H9 (cell line): ENCODE results near the gene PHAX. TPM values are rescaled to one million over a fixed set of nuclear protein-coding genes. Genes with fewer than 3 reads are reported as not detected.
"Not testable (repeated sequence)": the region's sequence is repeated elsewhere in the genome, so short reads cannot be mapped to it uniquely, and the experiment has no call there.

ENCODE experiments used
- DNase-seq: peaks from one replicate; pipeline ENCODE4 v3.0.0-alpha.2; 2017
- H2AFZ ChIP-seq: one replicate; pipeline ENCODE4 v1.6.1; 2013; ENCODE audit warnings: mild to moderate bottlenecking, low read length, control low read depth, moderate library complexity
- H2AK5ac ChIP-seq: 2 replicates; pipeline ENCODE4 v1.6.1; 2013; ENCODE audit warnings: low read length, control low read depth, mixed read lengths; ENCODE audit not compliant: insufficient read length
- H2BK120ac ChIP-seq: one replicate; pipeline ENCODE4 v1.6.1; 2013; ENCODE audit warnings: low read depth, mild to moderate bottlenecking, low read length, control low read depth, inconsistent platforms; ENCODE audit not compliant: poor library complexity, severe bottlenecking
- H2BK12ac ChIP-seq: 2 replicates; pipeline ENCODE4 v1.6.1; 2013; ENCODE audit warnings: low read length, control low read depth, mixed read lengths, low read depth; ENCODE audit not compliant: insufficient read length
- H2BK15ac ChIP-seq: 2 replicates; pipeline ENCODE4 v1.6.1; 2013; ENCODE audit warnings: low read depth, low read length, control low read depth
- H2BK20ac ChIP-seq: one replicate; pipeline ENCODE4 v1.6.1; 2013; ENCODE audit warnings: low read depth, mild to moderate bottlenecking, low read length, control low read depth, inconsistent platforms; ENCODE audit not compliant: poor library complexity, severe bottlenecking
- H2BK5ac ChIP-seq: 2 replicates; pipeline ENCODE4 v1.6.1; 2013; ENCODE audit warnings: low read length, control low read depth, mixed read lengths; ENCODE audit not compliant: insufficient read length
- H3K14ac ChIP-seq: 2 replicates; pipeline ENCODE4 v1.6.1; 2013; ENCODE audit warnings: low read length, control low read depth; ENCODE audit not compliant: insufficient read depth
- H3K18ac ChIP-seq: 2 replicates; pipeline ENCODE4 v1.6.1; 2013; ENCODE audit warnings: low read depth, mild to moderate bottlenecking, mixed read lengths, low read length, control low read depth; ENCODE audit not compliant: insufficient read length
- H3K23ac ChIP-seq: 2 replicates; pipeline ENCODE4 v1.6.1; 2013; ENCODE audit warnings: low read length, control low read depth, mixed read lengths, low read depth; ENCODE audit not compliant: insufficient read length
- H3K23me2 ChIP-seq: 2 replicates; pipeline ENCODE4 v1.6.1; 2013; ENCODE audit warnings: low read depth, mild to moderate bottlenecking, mixed read lengths, low read length, control low read depth; ENCODE audit not compliant: insufficient read length, poor library complexity, severe bottlenecking
- H3K27ac ChIP-seq: 2 replicates; pipeline ENCODE4 v1.5.1; 2013; ENCODE audit warnings: low read length, control low read depth, mixed read lengths, low read depth; ENCODE audit not compliant: insufficient read length
- H3K27me3 ChIP-seq: 2 replicates; pipeline ENCODE4 v1.6.1; 2013; ENCODE audit warnings: low read length, control low read depth, inconsistent platforms; ENCODE audit not compliant: insufficient read depth
- H3K4ac ChIP-seq: 2 replicates; pipeline ENCODE4 v1.6.1; 2013; ENCODE audit warnings: low read depth, mild to moderate bottlenecking, control low read depth, inconsistent platforms, low read length, moderate library complexity
- H3K4me1 ChIP-seq: 2 replicates; pipeline ENCODE4 v1.6.1; 2013; ENCODE audit warnings: low read length, control low read depth, inconsistent platforms; ENCODE audit not compliant: insufficient read depth
- H3K4me2 ChIP-seq: 2 replicates; pipeline ENCODE4 v1.6.1; 2013; ENCODE audit warnings: low read length, control low read depth, mixed read lengths; ENCODE audit not compliant: insufficient read length, insufficient read depth
- H3K56ac ChIP-seq: 2 replicates; pipeline ENCODE4 v1.6.1; 2013; ENCODE audit warnings: low read depth, mild to moderate bottlenecking, mixed read lengths, low read length, control low read depth; ENCODE audit not compliant: insufficient read length
- H3K79me1 ChIP-seq: 2 replicates; pipeline ENCODE4 v1.6.1; 2013; ENCODE audit warnings: low read depth, mild to moderate bottlenecking, moderate library complexity, low read length, control low read depth, inconsistent platforms; ENCODE audit not compliant: insufficient read depth, poor library complexity, severe bottlenecking
- H3K79me2 ChIP-seq: 2 replicates; pipeline ENCODE4 v1.6.1; 2013; ENCODE audit warnings: low read length, control low read depth, inconsistent platforms; ENCODE audit not compliant: insufficient read depth
- H3K9ac ChIP-seq: 2 replicates; pipeline ENCODE4 v1.6.1; 2013; ENCODE audit warnings: low read length, control low read depth, mixed read lengths; ENCODE audit not compliant: insufficient read length; ENCODE audit errors: extremely low read depth
- H3K9me3 ChIP-seq: one replicate; pipeline ENCODE4 v1.6.1; 2013; ENCODE audit warnings: low read depth, low read length, inconsistent platforms; ENCODE audit not compliant: control insufficient read depth
- H3T11ph ChIP-seq: one replicate; pipeline ENCODE4 v1.6.1; 2013; ENCODE audit warnings: mild to moderate bottlenecking, low read length, control low read depth, inconsistent platforms
- H4K20me1 ChIP-seq: one replicate; pipeline ENCODE4 v1.6.1; 2013; ENCODE audit not compliant: control insufficient read depth, insufficient read length, insufficient read depth
- H4K5ac ChIP-seq: 2 replicates; pipeline ENCODE4 v1.6.1; 2013; ENCODE audit warnings: low read depth, mild to moderate bottlenecking, mixed read lengths, low read length, control low read depth; ENCODE audit not compliant: insufficient read length
- H4K8ac ChIP-seq: replicated peaks from 2 replicates; pipeline ENCODE4 v1.6.1; 2013; ENCODE audit warnings: low read length, control low read depth, mixed read lengths, low read depth; ENCODE audit not compliant: insufficient read length
- H4K91ac ChIP-seq: 2 replicates; pipeline ENCODE4 v1.6.1; 2013; ENCODE audit warnings: low read depth, mild to moderate bottlenecking, moderate library complexity, mixed read lengths, low read length, control low read depth; ENCODE audit not compliant: insufficient read length
- H3K27ac Mint-ChIP-seq, 3 experiments: 2 replicates in 2 of 3; 3 replicates in 1 of 3; pipeline ENCODE4 v1.8.0; 2020 to 2021; ENCODE audit warnings: mixed read lengths in 3 of 3, mild to moderate bottlenecking in 1 of 3, moderate library complexity in 1 of 3
- H3K27me3 Mint-ChIP-seq: 2 replicates; pipeline ENCODE4 v1.8.0; 2021; ENCODE audit warnings: low read depth, mild to moderate bottlenecking, moderate library complexity, mixed read lengths
- H3K36me3 Mint-ChIP-seq, 3 experiments: 2 replicates in 2 of 3; 3 replicates in 1 of 3; pipeline ENCODE4 v1.8.0; 2020 to 2021; ENCODE audit warnings: low read depth in 3 of 3, mixed read lengths in 3 of 3; ENCODE audit not compliant: insufficient read depth in 1 of 3
- H3K4me1 Mint-ChIP-seq, 2 experiments: 2 replicates each; pipeline ENCODE4 v1.8.0; 2020; ENCODE audit warnings: mixed read lengths in 2 of 2
- H3K4me3 Mint-ChIP-seq, 2 experiments: 2 replicates in 1 of 2; 3 replicates in 1 of 2; pipeline ENCODE4 v1.8.0; 2020 to 2021; ENCODE audit warnings: mild to moderate bottlenecking in 2 of 2, mixed read lengths in 2 of 2, moderate library complexity in 1 of 2
- H3K9me3 Mint-ChIP-seq, 2 experiments: 2 replicates in 1 of 2; 3 replicates in 1 of 2; pipeline ENCODE4 v1.8.0; 2020; ENCODE audit warnings: mild to moderate bottlenecking in 2 of 2, mixed read lengths in 2 of 2, moderate library complexity in 1 of 2
- WGBS: extraction: QIAGEN DNeasy Blood & Tissue Kit; methylation state at CpG from one replicate; pipeline ENCODE4 v1.1.7; 2013; ENCODE audit warnings: missing lambda C conversion rate, low lambda C conversion rate, mixed read lengths; ENCODE audit not compliant: insufficient read length; ENCODE audit errors: extremely low coverage; 5-methylcytosine and 5-hydroxymethylcytosine counted together
- total RNA-seq: library from RNA; stranded (reverse); gene quantifications from 2 replicates; pipeline ENCODE4 v1.2.1, GENCODE V29; 2021

The PHAX gene
- total RNA-seq, 1 experiment from 2014 or later, result 65.6 TPM

DNA sequence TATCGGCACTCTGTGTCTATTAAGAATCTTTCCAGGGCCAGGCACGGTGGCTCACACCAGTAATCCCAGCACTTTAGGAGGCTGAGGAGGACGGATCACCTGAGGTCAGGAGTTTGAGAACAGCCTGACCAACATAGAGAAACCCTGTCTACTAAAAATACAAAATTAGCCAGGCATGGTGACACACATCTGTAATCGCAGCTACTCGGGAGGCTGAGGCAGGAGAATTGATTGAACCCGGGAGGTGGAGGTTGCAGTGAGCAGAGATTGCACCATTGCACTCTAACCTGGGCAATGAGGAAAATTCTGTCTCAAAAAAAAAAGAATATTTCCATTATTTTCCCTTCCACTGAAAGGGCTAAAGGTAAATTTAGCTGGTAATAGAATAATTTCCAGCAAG is 49.0 kb downstream of the PHAX start:
- H3K79me1 ChIP-seq, H3K56ac ChIP-seq, H3K27ac Mint-ChIP-seq, H4K5ac ChIP-seq, H3K4me1 ChIP-seq, H2AFZ ChIP-seq, H3K23me2 ChIP-seq, H3T11ph ChIP-seq, H4K91ac ChIP-seq, H3K27me3 ChIP-seq, H3K27ac ChIP-seq, H2BK12ac ChIP-seq, H3K4me2 ChIP-seq, H3K23ac ChIP-seq, H3K9me3 ChIP-seq, H2BK5ac ChIP-seq, H4K20me1 ChIP-seq, H3K4ac ChIP-seq, H3K14ac ChIP-seq, DNase-seq, H3K4me1 Mint-ChIP-seq, H4K8ac ChIP-seq, H3K4me3 Mint-ChIP-seq, H3K18ac ChIP-seq, H2AK5ac ChIP-seq, H3K27me3 Mint-ChIP-seq, H2BK15ac ChIP-seq, H2BK20ac ChIP-seq, H2BK120ac ChIP-seq, H3K9ac ChIP-seq, H3K79me2 ChIP-seq: not testable (repeated sequence)
- no CpG with 5 or more reads among the region's 6 CpGs for WGBS
- Mint-ChIP-seq H3K9me3 (peaks cover 7 to 11% of the 10 kb centered on the region in 2 experiments), H3K36me3 (peaks cover 4 to 15% (median 9%) of the 10 kb centered on the region in 3 experiments; a peak in 6 of 7 replicates)
